KMS-11 (cell line): ENCODE data around the gene CCDC8.
"Not testable (repeated sequence)": the region's sequence is repeated elsewhere in the genome, so short reads cannot be mapped to it uniquely, and the experiment has no call there.

ENCODE experiments used
- H2AFZ ChIP-seq: fragments of 200-600 bp; sonication (generic); 2 replicates; pipeline ENCODE4 v1.6.1; 2016; ENCODE audit warnings: antibody characterized with exemption, mixed run types, low read depth
- H3K27ac ChIP-seq: fragments of 200-600 bp; sonication (generic); 2 replicates; pipeline ENCODE4 v1.6.1; 2016; ENCODE audit warnings: mild to moderate bottlenecking, mixed run types
- H3K27me3 ChIP-seq: fragments of 200-600 bp; sonication (generic); 2 replicates; pipeline ENCODE4 v1.6.1; 2017; ENCODE audit warnings: mild to moderate bottlenecking, low read depth, mixed run types, moderate library complexity; ENCODE audit not compliant: insufficient read depth
- H3K36me3 ChIP-seq: fragments of 200-600 bp; sonication (generic); 2 replicates; pipeline ENCODE4 v1.6.1; 2017; ENCODE audit warnings: mild to moderate bottlenecking, mixed run types; ENCODE audit not compliant: insufficient read depth
- H3K4me1 ChIP-seq: fragments of 200-600 bp; sonication (generic); 2 replicates; pipeline ENCODE4 v1.6.1; 2016; ENCODE audit warnings: mild to moderate bottlenecking, low read depth, mixed run types; ENCODE audit not compliant: poor library complexity, severe bottlenecking
- H3K4me2 ChIP-seq: fragments of 200-600 bp; sonication (generic); 2 replicates; pipeline ENCODE4 v1.7.0; 2016; ENCODE audit warnings: mild to moderate bottlenecking, mixed run types
- H3K4me3 ChIP-seq: fragments of 200-600 bp; sonication (generic); IDR thresholded peaks from 2 replicates; pipeline ENCODE4 v1.6.1; 2017; ENCODE audit warnings: low read depth, low read length, mixed read lengths; ENCODE audit not compliant: insufficient read depth
- H3K79me2 ChIP-seq: fragments of 200-600 bp; sonication (generic); 2 replicates; pipeline ENCODE4 v1.6.1; 2016; ENCODE audit warnings: low read depth, mixed run types; ENCODE audit not compliant: insufficient read depth
- H3K9ac ChIP-seq: fragments of 200-600 bp; sonication (generic); 2 replicates; pipeline ENCODE4 v1.6.1; 2016; ENCODE audit warnings: mild to moderate bottlenecking, mixed run types
- H4K20me1 ChIP-seq: fragments of 200-600 bp; sonication (generic); 2 replicates; pipeline ENCODE4 v1.6.1; 2016; ENCODE audit warnings: mild to moderate bottlenecking, mixed run types; ENCODE audit not compliant: insufficient read depth
- CTCF ChIP-seq: fragments of 200-600 bp; sonication (generic); conservative IDR thresholded peaks from 2 replicates; pipeline ENCODE4 v1.6.1; 2017; ENCODE audit warnings: low read depth, mild to moderate bottlenecking, antibody characterized with exemption, low read length, moderate library complexity, mixed read lengths

The CCDC8 gene

GRCh38 chr19:46426035-46426505, 12.7 kb upstream of the CCDC8 start:
- Histone ChIP-seq H3K4me2 (no peak overlapping the region), H3K4me1 (no peaks in the 10 kb centered on the region), H3K27ac (no peak overlapping the region), H3K79me2 (no peaks in the 10 kb centered on the region), H3K9ac (no peak overlapping the region), H4K20me1 (no peaks in the 10 kb centered on the region), H3K4me3 (no peak overlapping the region), H3K36me3 (no peaks in the 10 kb centered on the region), H3K27me3 (peaks cover 77% of the 10 kb centered on the region), H2AFZ (no peak overlapping the region)
- no peak for TF ChIP-seq CTCF

- H3K4me3 ChIP-seq, result no peak overlapping the region
- peaks cover 74% of the 10 kb centered on the region for H3K27me3 ChIP-seq
- H3K79me2 ChIP-seq, result no peaks in the 10 kb centered on the region
- H2AFZ ChIP-seq, result no peak overlapping the region
- no peaks in the 10 kb centered on the region for H3K36me3 ChIP-seq
- H3K9ac ChIP-seq, result no peak overlapping the region
- no peaks in the 10 kb centered on the region for H4K20me1 ChIP-seq
- H3K27ac ChIP-seq, result no peak overlapping the region
- TF ChIP-seq CTCF, result no peak
- H3K4me1 ChIP-seq, result no peaks in the 10 kb centered on the region
- no peak overlapping the region for H3K4me2 ChIP-seq
Measured at GRCh38 chr19:46423188-46423587, 9.8 kb upstream of the CCDC8 start.

- H3K4me2 ChIP-seq, result no peak overlapping the region
- H2AFZ ChIP-seq, result no peak overlapping the region
- H4K20me1 ChIP-seq, result no peaks in the 10 kb centered on the region
- H3K27me3 ChIP-seq, result peaks cover 74% of the 10 kb centered on the region
- TF ChIP-seq CTCF, result no peak
- no peak overlapping the region for H3K9ac ChIP-seq
- no peaks in the 10 kb centered on the region for H3K36me3 ChIP-seq
- H3K27ac ChIP-seq, result no peak overlapping the region
- no peak overlapping the region for H3K4me3 ChIP-seq
- H3K4me1 ChIP-seq, result no peaks in the 10 kb centered on the region
- H3K79me2 ChIP-seq, result no peaks in the 10 kb centered on the region
Measured at GRCh38 chr19:46422344-46422743, 9.0 kb upstream of the CCDC8 start.

GRCh38 chr19:46420056-46420455, 6.7 kb upstream of the CCDC8 start:
- no peak for TF ChIP-seq CTCF
- Histone ChIP-seq H3K9ac (no peak overlapping the region), H3K79me2 (no peaks in the 10 kb centered on the region), H3K4me2 (no peak overlapping the region), H3K27me3 (peaks cover 57% of the 10 kb centered on the region; the same call in 1 of the 2 replicates), H2AFZ (no peak overlapping the region), H3K27ac (no peak overlapping the region), H3K4me3 (no peak overlapping the region), H3K4me1 (no peaks in the 10 kb centered on the region), H4K20me1 (no peaks in the 10 kb centered on the region), H3K36me3 (no peaks in the 10 kb centered on the region)

- H3K9ac ChIP-seq, H4K20me1 ChIP-seq, H3K79me2 ChIP-seq, H3K27ac ChIP-seq, H3K4me3 ChIP-seq, H3K36me3 ChIP-seq, H3K4me1 ChIP-seq, H2AFZ ChIP-seq, H3K4me2 ChIP-seq: not testable (repeated sequence)
- peaks cover 41% of the 10 kb centered on the region; the same call in 1 of the 2 replicates for H3K27me3 ChIP-seq
Measured at GRCh38 chr19:46415804-46416709, 2.7 kb upstream of the CCDC8 start.

GRCh38 chr19:46414899-46415298, 1.5 kb upstream of the CCDC8 start:
- not testable (repeated sequence) for H3K9ac ChIP-seq

More at GRCh38 chr19:46414899-46415298, 1.5 kb upstream of the CCDC8 start:
- not testable (repeated sequence) for H3K36me3 ChIP-seq, H3K4me1 ChIP-seq, H3K4me2 ChIP-seq, H3K4me3 ChIP-seq, H4K20me1 ChIP-seq, H3K79me2 ChIP-seq, H2AFZ ChIP-seq, H3K27ac ChIP-seq
- peaks cover 46% of the 10 kb centered on the region; the same call in 1 of the 2 replicates for H3K27me3 ChIP-seq
